PFSK-1 (cell line): ENCODE measurements around the gene RAI2.

ENCODE experiments used
- FOXP2 ChIP-seq: optimal IDR thresholded peaks from 2 replicates; pipeline ENCODE3; 2011; ENCODE audit warnings: borderline replicate concordance, control low read depth, inconsistent platforms; ENCODE audit not compliant: insufficient read depth; ENCODE audit errors: extremely low read length, extremely low read depth
- POLR2AphosphoS5 ChIP-seq: IDR thresholded peaks from 2 replicates; pipeline ENCODE4 v1.6.1; 2012; ENCODE audit warnings: low read depth, mild to moderate bottlenecking, control low read depth, low read length, moderate library complexity
- SIN3A ChIP-seq: IDR thresholded peaks from 2 replicates; pipeline ENCODE4 v1.6.1; 2012; ENCODE audit warnings: mild to moderate bottlenecking, low read length, moderate library complexity, borderline replicate concordance; ENCODE audit not compliant: insufficient read depth
- TAF1 ChIP-seq: IDR thresholded peaks from 2 replicates; pipeline ENCODE4 v1.6.1; 2012; ENCODE audit warnings: low read length, control low read depth, borderline replicate concordance; ENCODE audit not compliant: insufficient read depth
- TF ChIP-seq, protein P1 (sequence below), 2 experiments: IDR thresholded peaks; 2 replicates each; pipeline versions ENCODE4 v1.6.1 to v1.8.0; 2011 to 2012; ENCODE audit warnings: low read depth in 2 of 2, low read length in 2 of 2, control low read depth in 1 of 2, inconsistent platforms in 1 of 2, mild to moderate bottlenecking in 1 of 2, moderate library complexity in 1 of 2; ENCODE audit not compliant: insufficient read depth in 1 of 2

DNA sequence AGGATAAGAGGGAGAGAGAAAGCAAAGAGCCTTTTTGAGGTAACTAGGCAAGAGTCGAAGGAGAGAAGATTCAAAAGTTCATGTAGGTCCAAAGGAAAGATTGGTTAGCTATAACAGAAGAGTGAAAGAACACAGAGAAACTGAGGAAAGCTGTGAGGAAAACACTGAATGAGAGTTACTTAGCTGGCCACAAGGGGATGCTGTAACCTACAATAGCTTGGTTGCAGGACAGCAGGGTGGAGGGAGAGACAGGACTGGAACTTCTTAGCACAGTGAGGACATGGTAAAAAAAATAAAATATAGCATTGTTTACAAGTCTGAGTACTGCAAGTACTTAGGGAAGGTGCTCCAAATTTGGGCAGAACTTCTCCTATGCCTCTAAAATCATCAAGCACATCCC lies 48.3 kb downstream of the RAI2 start:
- no peak for TF ChIP-seq POLR2AphosphoS5
- no peak for TF ChIP-seq TAF1
- TF ChIP-seq SIN3A = no peak
- TF ChIP-seq, protein P1, sequence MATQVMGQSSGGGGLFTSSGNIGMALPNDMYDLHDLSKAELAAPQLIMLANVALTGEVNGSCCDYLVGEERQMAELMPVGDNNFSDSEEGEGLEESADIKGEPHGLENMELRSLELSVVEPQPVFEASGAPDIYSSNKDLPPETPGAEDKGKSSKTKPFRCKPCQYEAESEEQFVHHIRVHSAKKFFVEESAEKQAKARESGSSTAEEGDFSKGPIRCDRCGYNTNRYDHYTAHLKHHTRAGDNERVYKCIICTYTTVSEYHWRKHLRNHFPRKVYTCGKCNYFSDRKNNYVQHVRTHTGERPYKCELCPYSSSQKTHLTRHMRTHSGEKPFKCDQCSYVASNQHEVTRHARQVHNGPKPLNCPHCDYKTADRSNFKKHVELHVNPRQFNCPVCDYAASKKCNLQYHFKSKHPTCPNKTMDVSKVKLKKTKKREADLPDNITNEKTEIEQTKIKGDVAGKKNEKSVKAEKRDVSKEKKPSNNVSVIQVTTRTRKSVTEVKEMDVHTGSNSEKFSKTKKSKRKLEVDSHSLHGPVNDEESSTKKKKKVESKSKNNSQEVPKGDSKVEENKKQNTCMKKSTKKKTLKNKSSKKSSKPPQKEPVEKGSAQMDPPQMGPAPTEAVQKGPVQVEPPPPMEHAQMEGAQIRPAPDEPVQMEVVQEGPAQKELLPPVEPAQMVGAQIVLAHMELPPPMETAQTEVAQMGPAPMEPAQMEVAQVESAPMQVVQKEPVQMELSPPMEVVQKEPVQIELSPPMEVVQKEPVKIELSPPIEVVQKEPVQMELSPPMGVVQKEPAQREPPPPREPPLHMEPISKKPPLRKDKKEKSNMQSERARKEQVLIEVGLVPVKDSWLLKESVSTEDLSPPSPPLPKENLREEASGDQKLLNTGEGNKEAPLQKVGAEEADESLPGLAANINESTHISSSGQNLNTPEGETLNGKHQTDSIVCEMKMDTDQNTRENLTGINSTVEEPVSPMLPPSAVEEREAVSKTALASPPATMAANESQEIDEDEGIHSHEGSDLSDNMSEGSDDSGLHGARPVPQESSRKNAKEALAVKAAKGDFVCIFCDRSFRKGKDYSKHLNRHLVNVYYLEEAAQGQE (IDR thresholded peaks at IDR 0.05; ENCODE audit: insufficient read depth in 1 of 2, low read depth in 2 of 2, low read length in 2 of 2) = no peak
- TF ChIP-seq FOXP2 = no peak
